WTC11 (cell line): ENCODE measurements around the gene TRAF2. TPM values are rescaled to one million over a fixed set of nuclear protein-coding genes. Genes with fewer than 3 reads are reported as not detected.
A peak's percentile ranks its signal among the peaks of the same experiment; 100 is the strongest.
"Not testable (repeated sequence)": the region's sequence is repeated elsewhere in the genome, so short reads cannot be mapped to it uniquely, and the experiment has no call there.

ENCODE experiments used
- ATAC-seq: fragments of 200-7000 bp; cut with Tn5 transposase; 2 replicates; pipeline ENCODE4 v1.10.0; 2021; ENCODE audit warnings: mild to moderate bottlenecking, moderate library complexity
- CTCF ChIA-PET: fragments of 300-600 bp; sonication (Branson Sonifier 250); formaldehyde crosslinking; loops from one replicate; lab custom pipeline; 2021; ENCODE audit warnings: antibody characterized with exemption; lab: Charles Lee
- POLR2A ChIA-PET: fragments of 350-600 bp; sonication (Branson Sonifier 250); formaldehyde crosslinking; loops from one replicate; lab custom pipeline; 2021; ENCODE audit warnings: antibody characterized with exemption; lab: Charles Lee
- DNase-seq: peaks from one replicate; pipeline ENCODE4 v3.0.0; 2021; ENCODE audit warnings: low spot score
- H3K27ac Mint-ChIP-seq: 2 replicates; pipeline ENCODE4 v1.8.0; 2021; ENCODE audit warnings: mixed read lengths
- H3K27me3 Mint-ChIP-seq: 2 replicates; pipeline ENCODE4 v1.8.0; 2021; ENCODE audit warnings: low read depth, mild to moderate bottlenecking, moderate library complexity, mixed read lengths
- H3K36me3 Mint-ChIP-seq: 2 replicates; pipeline ENCODE4 v1.8.0; 2021; ENCODE audit warnings: mixed read lengths
- H3K4me1 Mint-ChIP-seq: 2 replicates; pipeline ENCODE4 v1.8.0; 2022; ENCODE audit warnings: mixed read lengths
- H3K4me3 Mint-ChIP-seq: 2 replicates; pipeline ENCODE4 v1.8.0; 2021; ENCODE audit warnings: mild to moderate bottlenecking, moderate library complexity, mixed read lengths
- H3K9me3 Mint-ChIP-seq: 2 replicates; pipeline ENCODE4 v1.8.0; 2021; ENCODE audit warnings: mixed read lengths
- AFF4 ChIP-seq: sonication (generic); formaldehyde crosslinking; IDR thresholded peaks from 2 replicates; pipeline ENCODE4 v1.8.1; 2023; ENCODE audit warnings: mild to moderate bottlenecking, missing genetic modification reagents, borderline replicate concordance
- AR ChIP-seq: fragments of 250-450 bp; sonication (Bioruptor Pico); IDR thresholded peaks from 2 replicates; pipeline ENCODE4 v1.9.0; 2021; ENCODE audit warnings: mild to moderate bottlenecking
- ESRRA ChIP-seq: sonication (generic); formaldehyde crosslinking; IDR thresholded peaks from 2 replicates; pipeline ENCODE4 v1.8.1; 2022; ENCODE audit warnings: mild to moderate bottlenecking, missing genetic modification reagents, borderline replicate concordance
- GABPB1 ChIP-seq: sonication (generic); formaldehyde crosslinking; IDR thresholded peaks from 2 replicates; pipeline ENCODE4 v1.8.1; 2023; ENCODE audit warnings: mild to moderate bottlenecking, missing genetic modification reagents
- IRF2 ChIP-seq: sonication (generic); formaldehyde crosslinking; IDR thresholded peaks from 2 replicates; pipeline ENCODE4 v1.8.0; 2022; ENCODE audit warnings: low read depth, missing genetic modification reagents, borderline replicate concordance
- MAX ChIP-seq: sonication (generic); formaldehyde crosslinking; IDR thresholded peaks from 2 replicates; pipeline ENCODE4 v1.8.0; 2022; ENCODE audit warnings: mild to moderate bottlenecking, missing genetic modification reagents
- SP1 ChIP-seq: sonication (generic); formaldehyde crosslinking; conservative IDR thresholded peaks from 2 replicates; pipeline ENCODE4 v1.8.1; 2022; ENCODE audit warnings: missing genetic modification reagents
- TEAD4 ChIP-seq: sonication (generic); formaldehyde crosslinking; IDR thresholded peaks from 2 replicates; pipeline ENCODE4 v1.8.0; 2022; ENCODE audit warnings: mild to moderate bottlenecking, missing genetic modification reagents
- TP53 ChIP-seq: sonication (generic); formaldehyde crosslinking; IDR thresholded peaks from 2 replicates; pipeline ENCODE4 v1.8.1; 2023; ENCODE audit warnings: mild to moderate bottlenecking, missing genetic modification reagents
- USF1 ChIP-seq: sonication (generic); formaldehyde crosslinking; IDR thresholded peaks from 2 replicates; pipeline ENCODE4 v1.8.0; 2022; ENCODE audit warnings: mild to moderate bottlenecking, missing genetic modification reagents
- ZBTB21 ChIP-seq: sonication (generic); formaldehyde crosslinking; IDR thresholded peaks from 2 replicates; pipeline ENCODE4 v1.8.1; 2023; ENCODE audit warnings: mild to moderate bottlenecking, missing genetic modification reagents, borderline replicate concordance
- ZNF281 ChIP-seq: sonication (generic); formaldehyde crosslinking; IDR thresholded peaks from 2 replicates; pipeline ENCODE4 v1.8.0; 2023; ENCODE audit warnings: mild to moderate bottlenecking, missing genetic modification reagents
- ZNF416 ChIP-seq: fragments of 250-450 bp; sonication (Bioruptor Pico); IDR thresholded peaks from 2 replicates; pipeline ENCODE4 v1.9.0; 2021; ENCODE audit warnings: mild to moderate bottlenecking, inconsistent platforms
- total RNA-seq: library from RNA; stranded (reverse); gene quantifications from 3 replicates; pipeline ENCODE4 v1.2.3, GENCODE V29; 2021
- TF ChIP-seq, protein P1 (sequence below): sonication (generic); formaldehyde crosslinking; conservative IDR thresholded peaks from 2 replicates; pipeline ENCODE4 v1.8.1; 2023; ENCODE audit warnings: mild to moderate bottlenecking, low read depth, missing genetic modification reagents, moderate library complexity

Gene TRAF2
- total RNA-seq, 1 experiment from 2014 or later = 55.0 TPM

- ATAC-seq = no peak
- H3K4me1 Mint-ChIP-seq = peaks cover 4% of the 10 kb centered on the region
- H3K36me3 Mint-ChIP-seq = peaks cover 39% of the 10 kb centered on the region
- no peak for DNase-seq
- POLR2A ChIA-PET = interaction anchor here (2.4 kb wide), 1 partner anchor 18 kb away, joined by 14 read pairs; no protein-coding TSS in a partner anchor
- no peak overlapping the region for H3K27ac Mint-ChIP-seq
- H3K9me3 Mint-ChIP-seq = peaks cover 18% of the 10 kb centered on the region
- no peak for TF ChIP-seq ESRRA
- TF ChIP-seq GABPB1 (CRISPR knock-in tag) = peak; percentile 93
- TF ChIP-seq, protein P1, sequence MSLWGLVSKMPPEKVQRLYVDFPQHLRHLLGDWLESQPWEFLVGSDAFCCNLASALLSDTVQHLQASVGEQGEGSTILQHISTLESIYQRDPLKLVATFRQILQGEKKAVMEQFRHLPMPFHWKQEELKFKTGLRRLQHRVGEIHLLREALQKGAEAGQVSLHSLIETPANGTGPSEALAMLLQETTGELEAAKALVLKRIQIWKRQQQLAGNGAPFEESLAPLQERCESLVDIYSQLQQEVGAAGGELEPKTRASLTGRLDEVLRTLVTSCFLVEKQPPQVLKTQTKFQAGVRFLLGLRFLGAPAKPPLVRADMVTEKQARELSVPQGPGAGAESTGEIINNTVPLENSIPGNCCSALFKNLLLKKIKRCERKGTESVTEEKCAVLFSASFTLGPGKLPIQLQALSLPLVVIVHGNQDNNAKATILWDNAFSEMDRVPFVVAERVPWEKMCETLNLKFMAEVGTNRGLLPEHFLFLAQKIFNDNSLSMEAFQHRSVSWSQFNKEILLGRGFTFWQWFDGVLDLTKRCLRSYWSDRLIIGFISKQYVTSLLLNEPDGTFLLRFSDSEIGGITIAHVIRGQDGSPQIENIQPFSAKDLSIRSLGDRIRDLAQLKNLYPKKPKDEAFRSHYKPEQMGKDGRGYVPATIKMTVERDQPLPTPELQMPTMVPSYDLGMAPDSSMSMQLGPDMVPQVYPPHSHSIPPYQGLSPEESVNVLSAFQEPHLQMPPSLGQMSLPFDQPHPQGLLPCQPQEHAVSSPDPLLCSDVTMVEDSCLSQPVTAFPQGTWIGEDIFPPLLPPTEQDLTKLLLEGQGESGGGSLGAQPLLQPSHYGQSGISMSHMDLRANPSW = no peak
- H3K4me3 Mint-ChIP-seq = peak overlapping the region; percentile 71
- CTCF ChIA-PET = no interaction called here
- peaks cover 11% of the 10 kb centered on the region for H3K27me3 Mint-ChIP-seq
These were observed 21.1 kb upstream of the TRAF2 start for GRCh38 chr9:136865041-136865767.

- Mint-ChIP-seq H3K27me3 (peaks cover 11% of the 10 kb centered on the region), H3K9me3 (peaks cover 21% of the 10 kb centered on the region), H3K4me3 (peak overlapping the region; percentile 71), H3K36me3 (peaks cover 41% of the 10 kb centered on the region)
- POLR2A ChIA-PET = interaction anchor here (2.4 kb wide), 1 partner anchor 18 kb away, joined by 14 read pairs; no protein-coding TSS in a partner anchor
- peak; percentile 30 for ATAC-seq
- no peak for TF ChIP-seq ZBTB21 (CRISPR knock-in tag)
- TF ChIP-seq ZNF281 (CRISPR knock-in tag) = no peak
- no peak for TF ChIP-seq USF1 (CRISPR knock-in tag)
- TF ChIP-seq MAX = no peak
- no peak for TF ChIP-seq TP53 (CRISPR knock-in tag)
- no peak for TF ChIP-seq SP1
- no peak for TF ChIP-seq ZNF416 (CRISPR knock-in tag)
- TF ChIP-seq, all 79 proteins: peak for 0
- H3K4me1 Mint-ChIP-seq = peaks cover 4% of the 10 kb centered on the region
- no peak for DNase-seq
- CTCF ChIA-PET = interaction anchor here (1.0 kb wide), 1 partner anchor 170 kb away, joined by 4 read pairs; no protein-coding TSS in a partner anchor
- no peak overlapping the region for H3K27ac Mint-ChIP-seq
These were observed 20.6 kb upstream of the TRAF2 start for GRCh38 chr9:136865768-136866103.

DNA sequence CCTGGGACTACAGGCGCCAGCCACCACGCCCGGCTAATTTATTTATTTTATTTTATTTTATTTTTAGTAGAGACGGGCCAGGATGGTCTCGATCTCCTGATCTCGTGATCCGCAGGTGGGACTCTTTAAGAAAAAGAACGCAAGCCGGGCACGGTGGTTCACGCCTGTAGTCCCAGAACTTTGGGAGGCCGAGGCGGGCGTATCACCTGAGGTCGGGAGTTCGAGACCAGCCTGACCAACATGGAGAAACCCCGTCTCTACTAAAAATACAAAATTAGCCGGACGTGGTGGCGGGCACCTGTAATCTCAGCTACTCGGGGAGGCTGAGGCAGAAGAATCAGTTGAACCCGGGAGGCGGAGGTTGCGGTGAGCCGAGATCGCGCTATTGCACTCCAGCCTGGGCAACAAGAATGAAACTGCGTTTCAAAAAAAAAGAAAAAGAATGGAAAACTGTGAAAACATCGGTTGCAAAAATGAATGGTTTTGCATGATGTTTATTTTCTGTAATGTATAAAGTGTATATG is 19.4 kb upstream of the TRAF2 start:
- Mint-ChIP-seq H3K36me3 (peaks cover 47% of the 10 kb centered on the region), H3K9me3 (peaks cover 28% of the 10 kb centered on the region), H3K4me3 (peak overlapping the region; percentile 58), H3K27me3 (peaks cover 17% of the 10 kb centered on the region)
- H3K4me1 Mint-ChIP-seq, DNase-seq, ATAC-seq, H3K27ac Mint-ChIP-seq, CTCF ChIA-PET: not testable (repeated sequence)
- POLR2A ChIA-PET = interaction anchor here (2.4 kb wide), 1 partner anchor 19 kb away, joined by 14 read pairs; no protein-coding TSS in a partner anchor

- peaks cover 31% of the 10 kb centered on the region for H3K9me3 Mint-ChIP-seq
- DNase-seq (no peak), ATAC-seq (no peak)
- peaks cover 47% of the 10 kb centered on the region for H3K36me3 Mint-ChIP-seq
- ChIA-PET CTCF (no interaction called here), POLR2A (no interaction called here)
- H3K4me3 Mint-ChIP-seq = peak overlapping the region; percentile 58
- H3K27me3 Mint-ChIP-seq = peaks cover 22% of the 10 kb centered on the region
- no peak overlapping the region; the same call in 1 of the 2 replicates for H3K27ac Mint-ChIP-seq
- peaks cover 4% of the 10 kb centered on the region for H3K4me1 Mint-ChIP-seq
- no peak for TF ChIP-seq TEAD4 (CRISPR knock-in tag)
- no peak for TF ChIP-seq IRF2
- TF ChIP-seq AFF4 (CRISPR knock-in tag) = no peak
- TF ChIP-seq AR (CRISPR knock-in tag) = no peak
These were observed 18.8 kb upstream of the TRAF2 start for GRCh38 chr9:136867480-136867879.
